Upper lobe of left lung (tissue), 6 donors: ENCODE results near the gene SF3A1. TPM values are rescaled to one million over a fixed set of nuclear protein-coding genes. Genes with fewer than 3 reads are reported as not detected.

Experiments used
- ATAC-seq, 2 donors: fragments of 200-7000 bp; cut with Tn5 transposase; one replicate each; pipeline ENCODE4 v1.9.1; 2022; ENCODE audit warnings: mild to moderate bottlenecking in 2 of 2, moderate library complexity in 2 of 2; ENCODE audit not compliant: low FRiP score in 2 of 2
- DNase-seq, 2 donors: peaks; one replicate each; pipeline ENCODE4 v3.0.0-alpha.2; 2019 to 2020
- H3K27ac ChIP-seq, 4 donors: fragments of 200-600 bp; sonication (generic); one replicate each; pipeline ENCODE4 v1.5.1; 2016 to 2019
- H3K27me3 ChIP-seq, 4 donors: fragments of 200-600 bp; sonication (generic); one replicate each; pipeline ENCODE4 v1.5.1; 2017 to 2019
- H3K36me3 ChIP-seq, 4 donors: fragments of 200-600 bp; sonication (generic); one replicate each; pipeline ENCODE4 v1.5.1; 2016 to 2019
- H3K4me1 ChIP-seq, 4 donors: fragments of 200-600 bp; sonication (generic); one replicate each; pipeline ENCODE4 v1.5.1; 2018 to 2019
- H3K4me3 ChIP-seq, 4 donors: fragments of 200-600 bp; sonication (generic); one replicate each; pipeline ENCODE4 v1.5.1; 2017 to 2019; ENCODE audit warnings: mild to moderate bottlenecking in 2 of 4, moderate library complexity in 1 of 4
- H3K9me3 ChIP-seq, 4 donors: fragments of 200-600 bp; sonication (generic); one replicate each; pipeline ENCODE4 v1.5.1; 2018 to 2019
- CTCF ChIP-seq, 6 experiments: fragments of 450-650 bp in 4 of 6; fragments of 200-600 bp in 2 of 6; sonication (generic) in 2 of 6; IDR thresholded peaks; one replicate each; pipeline ENCODE4 v1.5.1; 2016 to 2019; ENCODE audit warnings: antibody characterized with exemption in 6 of 6
- EP300 ChIP-seq, 4 donors: sonication (generic); formaldehyde crosslinking; IDR thresholded peaks; one replicate each; pipeline ENCODE4 v1.5.1; 2017; ENCODE audit warnings: antibody characterized with exemption in 4 of 4, control low read depth in 2 of 4
- POLR2A ChIP-seq, 4 donors: fragments of 450-650 bp; IDR thresholded peaks; one replicate each; pipeline ENCODE4 v1.5.1; 2016 to 2017; ENCODE audit warnings: antibody characterized with exemption in 4 of 4, mild to moderate bottlenecking in 2 of 4
- POLR2AphosphoS5 ChIP-seq, 2 donors: sonication (generic); formaldehyde crosslinking; IDR thresholded peaks; one replicate each; pipeline ENCODE4 v1.5.1; 2017; ENCODE audit warnings: antibody characterized with exemption in 2 of 2
- WGBS, 2 donors: methylation state at CpG; one replicate each; pipeline ENCODE4 v1.1.5; 2017 to 2018; 5-methylcytosine and 5-hydroxymethylcytosine counted together
- total RNA-seq, 6 donors: library from RNA; depleted of rRNA in 4 of 6; stranded (reverse); fragments of >200 nt in 4 of 6; gene quantifications; one replicate each; pipeline versions ENCODE4 v1.1.0 to v1.2.1, GENCODE V29; 2016 to 2021
- donor health status: DM: no; HTN: no; CAD: no; lungs with moderate emphysema.
- donor health status: DM: no; HTN: yes; CAD: no; lungs with severe emphysema.

SF3A1 gene
- total RNA-seq, 6 donors from 2014 or later, result 89.1 to 204 (median 138) TPM

- no peak overlapping the region for H3K27ac ChIP-seq
- no peak for ATAC-seq
These were observed 72.0 kb downstream of the SF3A1 start for GRCh38 chr22:30284666-30285065.

GRCh38 chr22:30284172-30284571 lies 72.5 kb downstream of the SF3A1 start:
- no peaks in the 10 kb centered on the region for H3K9me3 ChIP-seq
- TF ChIP-seq EP300 (IDR thresholded peaks at IDR 0.05), result no peak
- no peak for TF ChIP-seq CTCF (IDR thresholded peaks at IDR 0.05)
- no peak for TF ChIP-seq POLR2A (IDR thresholded peaks at IDR 0.05)
- TF ChIP-seq POLR2AphosphoS5 (IDR thresholded peaks at IDR 0.05), result no peak
- no peak for DNase-seq
- no peak for ATAC-seq
- peaks cover 22 to 39% (median 25%) of the 10 kb centered on the region in 4 donors for H3K4me1 ChIP-seq
- peaks cover 7 to 36% (median 22%) of the 10 kb centered on the region in 4 donors for H3K36me3 ChIP-seq
- H3K27ac ChIP-seq, result no peak overlapping the region
- 81 to 92% methylated on average over 4 to 9 of the region's 9 CpGs for WGBS, 2 donors
- no peaks in the 10 kb centered on the region for H3K27me3 ChIP-seq
- H3K4me3 ChIP-seq, result no peak overlapping the region

More at GRCh38 chr22:30284666-30285065, 72.0 kb downstream of the SF3A1 start:
- TF ChIP-seq CTCF (IDR thresholded peaks at IDR 0.05) (no peak), POLR2AphosphoS5 (IDR thresholded peaks at IDR 0.05) (no peak), POLR2A (IDR thresholded peaks at IDR 0.05) (no peak), EP300 (IDR thresholded peaks at IDR 0.05) (no peak)
- DNase-seq, result no peak
- H3K27me3 ChIP-seq, result no peaks in the 10 kb centered on the region
- H3K9me3 ChIP-seq, result no peaks in the 10 kb centered on the region
- 86 to 92% methylated on average over 4 of the region's 4 CpGs for WGBS, 2 donors
- no peak overlapping the region for H3K4me3 ChIP-seq
- H3K4me1 ChIP-seq, result peaks cover 20 to 34% (median 22%) of the 10 kb centered on the region in 4 donors
- peaks cover 7 to 36% (median 22%) of the 10 kb centered on the region in 4 donors for H3K36me3 ChIP-seq

GRCh38 chr22:30283342-30283741 lies 73.4 kb downstream of the SF3A1 start:
- DNase-seq, result no peak
- TF ChIP-seq CTCF (IDR thresholded peaks at IDR 0.05), result no peak
- no peak for TF ChIP-seq POLR2A (IDR thresholded peaks at IDR 0.05)
- TF ChIP-seq EP300 (IDR thresholded peaks at IDR 0.05), result no peak
- TF ChIP-seq POLR2AphosphoS5 (IDR thresholded peaks at IDR 0.05), result no peak

GRCh38 chr22:30282616-30283046 lies 74.1 kb downstream of the SF3A1 start:
- H3K4me1 ChIP-seq, result peaks cover 17 to 33% (median 24%) of the 10 kb centered on the region in 4 donors
- whole genome bisulfite sequencing, 2 donors, result 62 to 73% methylated on average over 2 to 6 of the region's 7 CpGs

More at GRCh38 chr22:30283342-30283741, 73.4 kb downstream of the SF3A1 start:
- Histone ChIP-seq H3K27me3 (no peaks in the 10 kb centered on the region), H3K27ac (no peak overlapping the region), H3K4me3 (no peak overlapping the region), H3K36me3 (peaks cover 7 to 36% (median 22%) of the 10 kb centered on the region in 4 donors), H3K4me1 (peaks cover 17 to 33% (median 24%) of the 10 kb centered on the region in 4 donors), H3K9me3 (no peaks in the 10 kb centered on the region)
- WGBS, 2 donors, result 60 to 100% methylated on average over 1 of the region's 4 CpGs
- no peak for ATAC-seq

More at GRCh38 chr22:30282616-30283046, 74.1 kb downstream of the SF3A1 start:
- H3K36me3 ChIP-seq, result peaks cover 7 to 36% (median 22%) of the 10 kb centered on the region in 4 donors
- H3K27ac ChIP-seq, result no peak overlapping the region
- no peaks in the 10 kb centered on the region for H3K27me3 ChIP-seq
- H3K4me3 ChIP-seq, result no peak overlapping the region
- DNase-seq, result no peak
- no peaks in the 10 kb centered on the region for H3K9me3 ChIP-seq
- no peak for ATAC-seq
- TF ChIP-seq EP300 (IDR thresholded peaks at IDR 0.05) (no peak), POLR2AphosphoS5 (IDR thresholded peaks at IDR 0.05) (no peak), POLR2A (IDR thresholded peaks at IDR 0.05) (no peak), CTCF (IDR thresholded peaks at IDR 0.05) (no peak)

Other genes starting within 250 kb of the SF3A1 start
- 10 to 100 TPM in 1 of 6 donors, 1 to 10 TPM in 4, under 1 TPM in 1; 0.89 to 16.9 (median 3.8) TPM for gene LIF, start 110.1 kb downstream of the SF3A1 start, total RNA-seq
- gene OSM, start 90.0 kb downstream of the SF3A1 start, total RNA-seq, result 10 to 100 TPM in 1 of 6 donors, 1 to 10 TPM in 4, under 1 TPM in 1; 0.98 to 11.7 (median 5.1) TPM
- 10 to 100 TPM in 4 of 6 donors, 1 to 10 TPM in 2; 7.0 to 31.5 (median 22.1) TPM for gene CASTOR1, start 67.4 kb downstream of the SF3A1 start, total RNA-seq
- gene TBC1D10A, start 30.0 kb downstream of the SF3A1 start, total RNA-seq, result 10 to 100 TPM; 22.6 to 61.0 (median 36.2) TPM
- gene CCDC157, start 113 bp upstream of the SF3A1 start, total RNA-seq, result 10 to 100 TPM in 2 of 6 donors, 1 to 10 TPM in 4; 3.3 to 16.8 (median 7.9) TPM
- 10 to 100 TPM in 5 of 6 donors, 1 to 10 TPM in 1; 9.3 to 30.3 (median 16.5) TPM for gene RNF215, start 30.5 kb upstream of the SF3A1 start, total RNA-seq
- 10 to 100 TPM in 2 of 6 donors, 1 to 10 TPM in 4; 5.6 to 12.6 (median 8.4) TPM for gene SEC14L2, start 40.1 kb upstream of the SF3A1 start, total RNA-seq
- gene MTFP1, start 68.9 kb upstream of the SF3A1 start, total RNA-seq, result 10 to 100 TPM in 4 of 6 donors, 1 to 10 TPM in 2; 5.8 to 28.4 (median 12.8) TPM
- gene SEC14L3, start 115.1 kb upstream of the SF3A1 start, total RNA-seq, result 1 to 10 TPM in 3 of 6 donors, under 1 TPM in 2, not detected in 1; 0.43 to 2.3 (median 1.1) TPM
- 10 to 100 TPM; 11.6 to 41.2 (median 17.7) TPM for gene SEC14L4, start 148.8 kb upstream of the SF3A1 start, total RNA-seq
- gene SEC14L6, start 189.8 kb upstream of the SF3A1 start, total RNA-seq, result 10 to 100 TPM; 11.4 to 41.3 (median 20.9) TPM
- gene GAL3ST1, start 217.8 kb upstream of the SF3A1 start, total RNA-seq, result 1 to 10 TPM; 1.7 to 8.4 (median 3.5) TPM
- 10 to 100 TPM; 27.2 to 66.9 (median 56.9) TPM for gene PES1, start 235.0 kb upstream of the SF3A1 start, total RNA-seq